GM19043 (cell line): ENCODE data around the gene SLC9A9.
A peak's percentile ranks its signal among the peaks of the same experiment; 100 is the strongest.

Experiments used
- ATAC-seq: cut with Tn5 transposase; IDR thresholded peaks from one replicate; pipeline ENCODE4 v1.9.1; 2021; ENCODE audit warnings: low read depth; ENCODE audit not compliant: unreplicated experiment

The SLC9A9 gene

DNA sequence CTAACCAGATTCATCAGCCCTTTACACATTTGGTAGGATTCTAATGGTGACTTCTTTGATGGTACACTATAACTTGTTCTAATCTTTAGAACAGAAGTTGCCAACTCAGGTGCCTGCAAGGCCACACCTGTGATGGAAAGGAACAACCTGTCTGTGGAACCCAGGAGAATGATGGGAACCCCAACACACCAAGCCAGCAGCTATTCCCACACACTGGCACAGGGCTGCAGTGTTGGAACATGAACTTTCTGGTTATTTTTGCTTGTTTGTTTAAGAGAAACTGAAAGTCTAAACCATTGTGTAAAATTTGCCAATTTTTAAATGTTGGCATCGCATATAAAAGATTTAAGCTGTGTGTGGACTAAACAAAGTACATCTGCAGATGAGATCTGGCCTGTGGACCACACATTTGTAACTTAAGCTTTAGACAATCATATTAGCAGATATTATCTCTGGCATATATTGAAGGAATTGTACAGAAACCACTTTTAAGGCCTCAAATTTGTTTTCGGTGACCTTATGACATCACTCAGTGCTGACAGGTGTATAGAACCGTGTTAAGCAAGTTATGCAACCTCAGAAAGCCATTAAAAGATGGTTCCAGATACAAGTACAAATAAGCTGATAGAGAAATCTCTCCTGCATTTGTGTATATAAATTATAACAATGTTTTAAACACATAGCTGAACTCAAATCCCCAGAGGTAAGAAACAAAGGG, 242.9 kb downstream of the SLC9A9 start:
- peak; percentile 20 for ATAC-seq

- peak; percentile 85 for ATAC-seq
These were observed 243.7 kb downstream of the SLC9A9 start for GRCh38 chr3:143604402-143605185.

DNA sequence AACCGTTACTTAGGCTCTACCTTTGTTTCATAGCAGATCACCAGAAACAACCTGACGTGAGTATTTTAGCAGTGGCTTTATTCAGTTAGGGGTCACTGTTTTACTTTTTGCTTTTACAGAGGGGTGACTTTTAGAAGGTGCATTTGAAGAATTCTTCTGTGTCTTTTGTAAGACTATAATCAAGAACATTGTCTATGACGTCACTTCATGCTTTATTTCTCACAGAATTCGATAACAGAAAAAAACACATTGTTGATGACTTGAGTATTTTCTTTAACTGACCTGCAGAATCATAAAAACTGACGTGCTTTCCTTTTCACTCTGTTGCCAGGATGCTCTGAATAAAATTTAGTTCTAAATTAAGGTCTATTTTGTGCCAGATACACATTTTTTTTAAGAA, 244.5 kb downstream of the SLC9A9 start:
- ATAC-seq: no peak

DNA sequence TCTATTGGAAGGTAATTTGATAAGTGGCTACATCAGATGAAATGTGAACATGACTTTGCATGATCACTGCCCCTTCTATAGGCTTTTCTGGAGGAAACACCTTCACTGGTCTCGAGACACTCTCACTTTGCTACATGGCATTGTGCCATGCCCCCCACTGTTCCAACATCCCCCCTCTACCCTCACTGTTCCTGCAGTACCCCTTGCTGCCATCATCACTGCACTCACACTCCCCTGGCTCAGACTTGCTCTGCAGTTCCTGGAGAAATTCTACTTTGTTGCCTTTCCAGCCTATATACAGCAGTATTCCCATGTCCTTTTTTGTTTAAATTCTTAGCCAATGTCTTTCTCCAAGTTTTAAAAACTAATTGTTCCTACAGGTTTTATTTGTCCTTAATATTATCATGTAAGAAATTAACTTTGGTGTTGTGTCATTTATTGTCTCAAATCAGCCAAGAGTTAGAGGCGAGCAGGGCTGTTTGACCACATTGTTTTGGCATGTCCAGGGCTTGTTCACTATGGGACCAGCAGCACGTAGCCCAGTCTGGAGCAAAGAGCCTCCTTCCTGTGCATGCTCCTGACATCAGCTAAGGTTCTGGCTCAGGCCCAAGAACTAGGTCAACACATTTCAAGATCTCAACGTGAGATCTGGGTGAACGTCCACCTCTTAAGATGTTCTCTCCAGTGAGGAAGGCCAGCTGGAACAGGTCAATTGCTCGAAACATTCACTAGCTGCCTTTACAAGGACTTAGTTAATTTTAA, 246.4 kb downstream of the SLC9A9 start:
- ATAC-seq: no peak

DNA sequence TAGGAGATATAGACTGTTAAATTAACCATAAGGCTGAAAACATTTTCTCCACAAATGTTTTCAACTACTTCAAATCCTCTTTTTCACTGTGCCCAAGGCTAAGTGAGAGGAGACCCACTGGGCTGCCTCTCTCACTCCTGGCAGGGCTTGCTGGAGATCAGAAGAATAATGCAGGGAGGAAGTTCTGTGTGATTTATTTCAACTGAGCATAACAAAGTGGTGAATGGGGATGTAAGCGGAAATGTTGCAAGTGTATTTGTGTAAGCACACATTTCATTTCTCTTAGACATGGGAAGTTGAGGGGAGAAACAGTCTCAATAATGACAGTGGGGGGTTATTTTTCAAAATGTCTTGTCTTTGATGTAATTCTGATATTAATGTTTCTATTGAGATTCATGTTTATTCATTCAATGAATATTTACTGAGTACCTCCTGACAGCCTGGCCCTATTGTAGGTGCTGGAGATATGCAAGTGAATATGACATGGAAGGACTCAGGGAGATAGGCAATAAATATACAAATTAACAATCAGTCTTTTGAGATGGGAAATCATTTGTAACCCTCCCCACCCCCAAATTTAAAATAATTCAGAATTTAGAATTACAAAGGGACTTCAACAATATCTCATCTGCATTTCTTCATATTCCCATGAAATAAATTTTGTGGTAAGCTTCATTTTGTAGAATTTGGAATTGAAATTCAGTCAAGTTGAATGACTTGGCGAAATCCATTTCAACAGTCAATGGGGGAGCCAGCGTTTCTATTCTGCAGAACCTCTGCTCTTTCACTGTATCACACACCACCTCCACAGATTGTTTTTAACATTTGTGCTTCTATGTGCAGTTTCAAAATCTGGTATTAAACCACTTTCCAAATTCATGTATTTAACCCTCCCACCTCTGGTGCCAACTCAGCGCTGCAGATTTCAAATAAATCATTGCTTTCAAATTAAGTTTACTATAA, 247.2 kb downstream of the SLC9A9 start:
- no peak for ATAC-seq

- no peak for ATAC-seq
These were observed 250.3 kb downstream of the SLC9A9 start for GRCh38 chr3:143597774-143598652.

- no peak for ATAC-seq
These were observed 251.2 kb downstream of the SLC9A9 start for GRCh38 chr3:143596957-143597642.

- peak; percentile 99 for ATAC-seq
These were observed 252.7 kb downstream of the SLC9A9 start for GRCh38 chr3:143595456-143596077.

DNA sequence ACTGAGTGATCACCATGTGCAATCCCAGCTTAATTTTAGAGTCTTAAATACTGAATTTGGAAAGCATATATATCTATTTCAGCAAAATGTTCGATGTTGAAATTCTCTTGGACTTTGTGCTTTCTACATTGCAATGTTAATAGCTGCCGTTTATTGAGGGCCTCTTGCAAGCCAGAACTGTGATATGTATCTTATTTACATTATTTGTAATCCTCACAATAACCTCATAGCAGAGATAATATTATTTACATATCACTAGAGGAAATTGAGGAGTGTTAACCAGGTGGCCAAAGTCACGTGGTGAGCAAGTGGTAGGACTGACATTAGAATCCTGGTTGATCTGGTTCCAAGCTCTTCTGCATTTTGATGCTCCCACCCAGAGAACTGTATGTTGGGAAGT, 254.1 kb downstream of the SLC9A9 start:
- ATAC-seq: no peak

GRCh38 chr3:143590660-143591059, 257.6 kb downstream of the SLC9A9 start:
- ATAC-seq: no peak

DNA sequence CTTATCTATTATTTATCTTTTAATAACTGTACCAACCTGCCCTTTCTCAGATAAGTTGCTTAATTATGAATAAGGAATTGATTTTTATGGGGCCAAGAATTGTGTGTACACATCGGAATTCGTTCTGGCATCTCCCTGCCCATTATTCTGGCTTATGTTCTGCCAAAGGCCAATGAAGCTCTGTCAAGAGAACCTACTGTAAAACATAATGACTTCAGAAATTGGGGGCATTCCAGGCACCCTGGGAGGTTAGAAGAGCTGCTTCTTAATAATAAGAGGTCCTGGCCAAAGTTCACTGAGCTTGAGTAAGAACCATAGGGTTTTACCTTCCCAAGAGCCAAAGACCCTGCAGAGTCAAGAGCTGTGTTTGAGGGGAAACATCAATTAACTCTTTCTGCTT, 261.7 kb downstream of the SLC9A9 start:
- no peak for ATAC-seq

DNA sequence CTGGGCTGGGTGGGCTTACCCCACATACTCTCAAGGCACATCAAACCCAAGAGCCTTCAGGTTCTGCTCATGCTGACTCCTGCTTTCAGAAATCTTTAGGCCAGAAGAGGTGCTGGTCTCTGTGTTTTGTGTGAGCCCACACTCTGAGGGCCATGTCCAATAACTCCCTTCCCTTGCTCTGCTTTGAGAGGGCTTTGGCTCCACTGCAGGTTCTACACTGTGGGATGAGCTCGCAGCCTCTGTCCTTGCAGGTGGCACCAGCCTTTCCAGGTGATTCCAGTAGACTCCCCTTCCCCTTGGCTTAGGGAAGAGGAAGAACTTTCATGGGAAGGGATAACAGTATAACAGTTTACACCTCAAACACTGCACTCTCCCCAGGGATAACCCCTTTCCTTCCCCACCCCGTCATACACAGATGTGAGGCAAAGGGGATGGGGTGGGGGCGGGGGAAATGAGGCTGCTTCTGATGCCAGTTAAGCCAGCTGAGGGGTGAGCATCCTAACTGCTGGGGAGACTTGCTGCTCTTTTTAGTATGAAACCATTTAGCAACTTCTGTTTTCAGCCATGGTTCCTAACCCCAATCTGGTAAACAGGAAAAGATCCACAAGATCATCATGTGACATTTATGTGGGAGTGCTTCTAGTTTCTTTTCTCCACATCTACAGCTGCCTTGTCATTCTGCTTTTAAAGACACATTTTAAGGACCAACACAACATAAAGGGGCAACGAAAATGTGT, 262.4 kb downstream of the SLC9A9 start:
- ATAC-seq: no peak

DNA sequence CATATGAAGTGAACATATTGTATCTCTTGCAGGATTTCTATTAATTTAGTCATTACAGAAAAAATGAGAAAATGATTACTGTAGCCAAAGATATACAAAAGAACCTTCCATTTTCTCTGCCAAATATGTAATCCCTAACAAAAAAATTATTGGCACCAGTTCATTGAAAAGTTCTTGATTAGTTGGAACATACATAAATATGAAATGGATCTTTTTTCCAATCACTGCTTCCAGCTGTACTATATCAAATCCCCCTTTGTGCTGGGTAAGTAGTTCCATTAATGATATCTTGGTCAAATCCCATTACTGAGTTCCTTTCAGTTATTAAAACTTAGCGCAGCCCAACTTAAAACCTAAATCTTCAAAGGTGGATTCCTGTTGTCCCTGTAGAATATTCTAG, 263.8 kb downstream of the SLC9A9 start:
- ATAC-seq: no peak

DNA sequence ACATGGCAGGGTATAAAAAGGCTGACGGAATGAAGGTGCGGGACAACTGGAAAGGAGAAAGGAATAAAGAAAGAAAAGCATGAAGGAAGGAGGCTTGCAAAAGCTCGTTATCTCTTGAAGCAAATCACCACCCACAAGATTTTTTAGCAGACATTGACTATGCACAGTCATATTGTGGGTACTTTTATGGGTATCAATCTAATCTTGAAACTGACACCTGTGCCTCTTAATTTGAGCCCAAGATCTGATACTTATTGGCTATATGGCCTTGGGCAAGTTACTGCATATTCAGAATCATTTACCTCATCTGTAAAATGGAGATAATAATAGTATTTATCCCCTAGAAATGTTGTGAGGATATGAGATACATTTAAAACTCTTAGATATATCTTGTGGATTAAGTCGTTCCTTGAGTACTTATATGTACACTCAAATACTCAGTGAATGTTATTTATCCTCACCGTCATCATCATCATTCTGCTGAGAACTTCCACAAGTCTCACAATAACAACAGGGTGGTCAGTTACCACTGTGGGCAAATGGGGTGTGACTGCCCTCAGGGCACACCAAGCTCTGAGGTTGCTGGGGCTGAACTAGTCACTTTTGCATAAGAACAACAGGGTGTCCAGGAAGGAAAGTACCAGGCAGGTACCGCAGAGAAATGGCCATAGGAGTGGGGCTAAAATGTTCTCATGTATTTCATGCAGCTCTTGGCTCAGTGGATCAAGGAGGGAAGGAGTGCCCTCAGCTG, 266.1 kb downstream of the SLC9A9 start:
- no peak for ATAC-seq

GRCh38 chr3:143578810-143579435, 269.3 kb downstream of the SLC9A9 start:
- no peak for ATAC-seq

DNA sequence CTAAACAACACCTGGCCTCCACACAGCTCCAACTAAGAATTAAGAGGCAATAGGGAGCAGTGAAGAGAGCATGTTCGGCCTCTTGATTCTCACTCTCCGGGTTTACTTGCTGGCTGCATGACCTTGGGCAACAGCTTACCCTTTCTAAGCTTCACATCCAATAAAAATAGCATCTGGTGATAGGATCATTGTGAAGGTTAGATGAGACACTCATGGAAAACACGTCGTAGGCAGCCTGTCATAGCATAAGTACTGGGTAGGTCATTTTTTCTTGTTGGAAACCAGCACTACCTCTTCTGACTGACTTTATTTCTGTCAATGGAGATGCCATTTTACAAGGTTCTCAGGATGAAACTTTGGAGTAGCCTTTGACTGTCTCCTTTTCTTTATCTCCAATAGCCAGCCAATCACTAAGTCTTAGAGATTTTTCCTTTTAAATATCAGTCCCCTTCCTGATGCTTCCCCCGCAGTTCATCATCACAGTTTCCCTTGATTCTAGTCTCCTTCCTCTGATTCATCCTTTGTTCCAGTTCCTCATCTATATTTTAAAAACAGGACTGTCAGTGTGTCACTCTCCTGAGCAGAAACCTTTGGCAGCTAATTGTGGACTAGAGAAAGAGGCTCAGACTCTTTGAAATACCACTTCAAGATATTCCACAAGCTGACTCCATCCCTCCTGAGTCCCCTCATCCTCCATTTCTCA, 271.5 kb downstream of the SLC9A9 start:
- ATAC-seq: no peak
